Middle frontal gyrus (tissue), 1 donor: ENCODE data around the gene ZFYVE28.

ENCODE experiments used
- DNase-seq: peaks from one replicate; pipeline ENCODE4 v3.0.0-alpha.2; 2015; ENCODE audit warnings: low spot score; ENCODE audit errors: extremely low spot score

ZFYVE28 gene

DNA sequence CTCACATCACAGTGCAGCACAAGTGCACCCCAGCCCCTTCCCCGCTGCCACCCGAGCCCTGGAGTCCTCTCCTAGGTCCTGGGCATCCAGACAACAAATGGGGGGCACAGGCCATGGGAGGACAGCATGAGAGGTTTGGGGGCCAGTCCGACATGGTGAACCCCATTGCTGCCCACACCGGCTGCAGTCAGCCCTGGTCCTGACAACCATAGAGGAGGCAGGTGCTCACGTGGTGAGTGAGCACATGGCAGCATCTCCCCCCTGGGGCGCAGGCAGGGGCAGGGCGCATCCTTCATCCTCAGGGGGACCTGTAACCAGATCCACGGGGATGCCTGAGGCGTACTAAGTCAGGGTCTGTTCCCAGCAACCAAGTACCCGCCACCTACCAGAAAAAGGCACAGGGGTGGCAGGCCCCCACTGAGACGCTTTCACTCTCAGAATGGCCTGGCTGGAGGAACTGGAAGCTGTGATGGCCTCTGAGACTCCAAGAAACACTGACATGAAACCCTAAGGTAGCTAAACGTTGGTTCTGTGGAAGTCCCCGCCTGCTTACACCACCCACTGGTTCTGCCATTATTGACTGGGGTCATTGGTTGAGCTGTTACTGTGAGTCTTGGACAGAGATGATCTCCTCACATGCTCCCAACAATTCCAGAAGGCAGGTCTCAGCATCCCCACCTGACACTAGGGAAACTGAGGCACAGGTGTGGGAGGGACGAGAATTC is 6.5 kb downstream of the ZFYVE28 start:
- DNase-seq, result no peak

DNA sequence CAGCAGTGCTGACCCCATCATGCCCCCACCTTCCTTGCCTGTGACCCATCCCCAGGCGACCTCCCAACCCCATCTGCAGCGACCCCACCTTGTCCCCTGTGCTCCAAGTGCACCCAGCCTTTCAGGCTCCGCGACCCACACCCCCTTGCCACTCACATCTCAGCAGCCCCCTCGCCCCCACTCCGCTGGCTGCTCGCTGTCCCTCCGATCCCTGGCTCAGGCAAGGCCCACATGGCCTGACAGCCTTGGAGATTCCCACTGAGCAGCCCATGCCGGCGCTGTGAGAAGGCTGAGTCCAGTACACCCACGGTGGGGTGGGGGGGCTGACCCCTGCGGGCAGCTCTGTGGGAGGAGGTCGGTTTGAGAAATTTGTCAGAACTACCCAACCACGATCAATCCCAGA is 9.1 kb downstream of the ZFYVE28 start:
- DNase-seq, result no peak

DNA sequence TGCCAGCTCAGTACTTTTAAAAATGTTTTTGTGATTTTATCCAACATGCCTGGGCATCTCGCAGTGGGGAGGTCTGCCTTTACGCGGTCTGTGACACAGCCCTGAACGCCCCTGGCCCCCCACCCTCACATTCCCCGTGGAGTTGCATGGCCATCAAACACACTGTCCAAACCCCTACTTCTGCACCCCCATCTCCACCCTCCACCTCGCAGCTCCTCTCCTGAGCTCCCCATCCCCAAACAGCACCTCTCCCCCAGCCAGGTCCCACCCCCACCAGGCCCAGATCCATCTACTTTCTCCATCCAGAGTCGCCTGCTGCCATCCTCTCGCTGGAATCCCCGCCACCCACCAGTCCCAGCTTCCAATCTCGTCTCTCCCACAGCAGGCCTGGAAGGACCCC is 9.5 kb downstream of the ZFYVE28 start:
- DNase-seq, result no peak

DNA sequence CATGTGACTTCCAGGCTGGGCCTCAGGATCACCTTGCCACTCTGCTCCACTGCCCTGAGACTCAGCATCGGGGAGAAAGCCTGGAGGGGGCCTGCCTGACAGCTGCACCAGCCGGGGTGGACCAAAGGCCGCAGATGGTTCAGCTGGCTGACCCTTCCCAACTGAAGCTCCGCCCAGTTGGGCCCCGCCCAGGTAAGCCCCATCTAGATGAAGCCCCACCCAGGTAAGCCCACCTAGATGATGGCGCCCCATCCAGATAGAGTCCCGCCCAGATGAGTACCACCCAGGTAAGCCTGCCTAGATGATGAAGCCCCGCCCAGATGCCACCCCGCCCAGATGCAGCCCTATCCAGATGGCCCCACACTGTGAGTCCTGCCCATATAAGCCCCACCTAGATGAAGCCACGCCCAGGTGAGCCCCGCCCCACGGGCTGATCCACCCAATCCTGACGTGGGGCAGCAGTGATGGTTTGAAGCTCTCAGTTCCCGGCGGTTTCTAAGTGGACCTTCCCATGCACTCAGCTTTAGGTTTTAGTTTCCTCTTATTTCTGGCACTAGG is 10.0 kb downstream of the ZFYVE28 start:
- no peak for DNase-seq

DNA sequence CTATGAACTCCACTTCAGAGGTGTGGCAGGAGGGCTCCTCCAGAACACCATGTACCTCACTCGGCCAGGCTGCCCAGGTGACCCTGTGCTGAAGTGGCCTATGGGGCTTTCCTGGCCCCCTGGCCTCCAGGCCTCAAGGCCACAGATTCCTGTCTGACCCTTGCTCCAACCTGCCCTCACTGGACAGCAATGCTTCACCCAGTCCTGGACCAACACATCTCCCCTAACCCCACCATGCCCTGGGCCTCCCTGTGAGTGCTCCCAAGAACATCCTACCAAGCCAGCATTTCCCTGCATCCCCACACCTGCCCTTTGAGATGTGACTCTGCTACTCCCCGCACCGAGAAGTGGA is 10.5 kb downstream of the ZFYVE28 start:
- no peak for DNase-seq

DNA sequence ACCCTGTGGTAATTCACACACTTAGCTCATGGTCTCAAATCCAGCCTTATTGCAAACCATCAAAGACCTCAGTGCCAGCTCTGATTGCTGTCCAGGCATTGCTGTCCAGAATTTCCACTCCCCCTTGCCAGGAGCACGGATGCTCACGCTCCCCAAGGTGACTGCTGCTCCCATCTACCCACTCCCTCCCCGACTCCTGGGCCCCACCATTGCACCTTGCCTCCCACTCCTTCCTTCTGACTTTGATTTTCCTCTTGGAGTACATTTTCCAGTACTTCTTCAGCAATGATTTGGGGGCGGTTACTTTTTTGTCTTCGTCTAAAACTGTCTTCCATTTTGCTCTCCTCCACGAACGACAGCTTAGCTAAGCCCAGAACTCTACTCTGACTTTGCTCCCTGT is 11.5 kb downstream of the ZFYVE28 start:
- DNase-seq, result no peak

DNA sequence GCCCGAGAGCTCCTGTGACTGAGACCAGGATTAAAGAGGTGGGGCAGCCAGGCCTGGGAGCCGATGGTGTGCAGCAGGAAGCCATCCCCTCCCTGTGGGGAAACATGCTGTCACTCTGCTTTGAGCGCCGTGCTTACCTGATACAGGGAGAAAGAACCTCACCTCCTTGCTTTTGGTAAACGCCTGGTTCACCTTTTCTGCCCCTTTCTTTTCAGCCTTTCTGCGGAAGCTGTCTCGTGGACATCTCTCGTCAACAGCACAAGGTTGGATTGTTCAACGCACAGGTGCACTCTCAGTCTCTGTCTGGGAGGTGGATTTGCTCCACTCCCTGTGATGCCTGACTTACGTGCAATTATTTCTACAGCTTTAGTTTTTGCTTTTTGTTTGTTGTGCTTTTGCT is 12.0 kb downstream of the ZFYVE28 start:
- DNase-seq, result no peak

DNA sequence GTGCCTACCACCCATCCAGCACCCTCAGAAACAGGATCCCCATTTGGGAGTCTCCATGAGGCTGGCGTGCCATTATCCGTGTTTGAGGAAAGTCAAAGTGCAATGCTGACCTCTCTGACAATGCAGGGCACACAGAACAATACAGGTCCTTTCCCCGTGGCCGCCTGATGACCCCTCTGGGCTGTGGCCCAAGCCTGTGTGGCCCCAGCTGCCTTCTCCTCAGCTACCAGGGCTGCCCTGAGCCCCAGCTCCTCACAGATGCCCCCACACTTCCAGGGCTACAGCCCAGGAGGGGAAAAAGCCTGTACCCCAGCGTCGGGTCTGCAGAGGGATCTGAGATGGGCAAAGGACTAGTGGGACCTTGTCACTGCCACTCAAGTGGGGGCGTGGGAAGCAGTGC is 15.5 kb downstream of the ZFYVE28 start:
- no peak for DNase-seq

DNA sequence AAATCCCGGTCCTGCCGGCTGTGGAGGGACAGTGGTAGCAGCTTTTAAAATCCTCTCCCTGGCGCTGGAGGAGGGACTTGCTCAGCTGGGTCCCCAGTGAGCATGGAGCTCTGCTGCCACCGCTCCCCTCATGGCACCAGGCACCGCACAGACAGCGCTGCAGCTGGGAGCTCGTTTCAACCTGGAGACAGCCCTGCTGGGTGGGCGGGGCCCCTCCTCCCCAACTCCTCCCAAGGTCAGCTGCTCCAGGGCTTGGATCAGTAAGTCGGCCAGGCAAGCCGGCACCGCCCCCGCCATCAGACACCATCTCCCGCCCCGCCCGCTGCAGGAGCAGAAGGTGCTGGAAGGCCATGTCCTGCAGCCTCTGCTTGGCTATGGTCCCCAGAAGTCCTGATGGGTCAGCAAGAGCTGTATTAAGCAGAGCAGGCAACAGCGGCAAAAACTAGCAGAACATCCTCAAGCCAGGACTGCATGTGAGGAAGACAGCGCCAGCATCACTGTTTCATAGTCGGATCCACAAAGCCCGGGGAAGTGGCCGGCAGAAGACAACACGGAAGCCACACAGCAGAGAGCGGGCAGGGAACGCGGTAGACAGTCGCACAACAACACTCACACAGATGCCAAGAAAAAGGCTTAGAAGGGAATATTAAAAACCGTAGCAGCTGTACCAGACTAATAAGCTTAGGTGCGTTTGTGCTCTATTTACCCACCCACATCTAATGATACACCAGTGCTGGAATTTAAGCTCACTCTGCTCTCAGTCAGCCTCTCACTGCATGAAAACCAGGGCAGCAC is 16.2 kb downstream of the ZFYVE28 start:
- DNase-seq, result no peak

DNA sequence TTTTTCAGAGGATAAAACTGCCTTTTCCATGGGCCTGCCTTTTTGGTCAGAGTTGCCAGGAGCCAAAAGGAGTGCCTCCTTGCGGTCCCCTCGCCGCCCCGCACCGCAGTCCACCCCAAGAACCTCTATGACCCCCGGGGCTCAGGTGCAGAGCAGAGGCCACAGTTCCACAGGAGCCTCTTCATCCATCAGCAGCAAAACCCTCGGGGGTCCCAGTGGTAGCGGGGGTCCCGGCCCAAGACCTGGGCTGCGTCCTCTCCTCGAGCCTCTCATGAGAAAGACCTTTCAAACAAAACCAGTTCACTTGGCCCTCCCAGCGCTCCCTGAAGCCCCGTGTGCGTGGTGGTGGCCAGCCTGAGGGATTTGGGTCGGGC is 16.8 kb downstream of the ZFYVE28 start:
- no peak for DNase-seq

DNA sequence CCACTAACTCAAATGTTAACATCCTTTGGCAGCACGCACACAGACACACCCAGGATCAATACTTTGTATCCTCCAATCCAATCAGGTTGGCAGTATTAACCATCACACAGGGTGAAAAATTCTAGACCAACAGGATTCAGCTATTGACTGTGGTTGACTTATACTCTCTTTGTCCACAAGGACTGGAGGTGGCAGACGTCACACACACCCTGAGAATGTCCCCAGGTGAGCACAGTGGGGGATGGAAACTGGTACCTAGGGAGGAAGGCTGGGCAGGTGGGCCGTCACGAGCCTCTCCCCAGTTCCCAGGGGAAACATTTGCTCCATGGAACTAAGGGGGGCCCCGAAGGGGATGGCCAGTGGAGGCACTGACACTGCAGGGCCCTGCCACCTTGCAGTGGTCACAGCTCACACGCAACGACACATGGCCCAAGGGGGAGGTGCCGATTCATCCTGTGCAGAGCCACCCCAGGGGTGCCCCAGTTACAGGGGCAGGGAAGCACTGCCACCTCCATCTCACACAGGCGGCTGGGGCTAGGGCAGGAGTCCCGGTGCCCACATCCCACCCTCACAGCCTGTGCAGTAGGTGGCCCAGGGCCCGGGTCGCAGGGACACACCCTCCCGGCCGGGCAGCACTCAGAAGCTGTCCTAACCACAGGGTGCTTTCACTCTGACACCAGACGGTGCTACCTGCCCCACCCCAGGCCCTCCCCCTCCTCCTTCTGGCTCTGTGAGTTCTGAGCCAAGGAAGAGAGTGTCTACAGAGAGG is 17.4 kb downstream of the ZFYVE28 start:
- no peak for DNase-seq

DNA sequence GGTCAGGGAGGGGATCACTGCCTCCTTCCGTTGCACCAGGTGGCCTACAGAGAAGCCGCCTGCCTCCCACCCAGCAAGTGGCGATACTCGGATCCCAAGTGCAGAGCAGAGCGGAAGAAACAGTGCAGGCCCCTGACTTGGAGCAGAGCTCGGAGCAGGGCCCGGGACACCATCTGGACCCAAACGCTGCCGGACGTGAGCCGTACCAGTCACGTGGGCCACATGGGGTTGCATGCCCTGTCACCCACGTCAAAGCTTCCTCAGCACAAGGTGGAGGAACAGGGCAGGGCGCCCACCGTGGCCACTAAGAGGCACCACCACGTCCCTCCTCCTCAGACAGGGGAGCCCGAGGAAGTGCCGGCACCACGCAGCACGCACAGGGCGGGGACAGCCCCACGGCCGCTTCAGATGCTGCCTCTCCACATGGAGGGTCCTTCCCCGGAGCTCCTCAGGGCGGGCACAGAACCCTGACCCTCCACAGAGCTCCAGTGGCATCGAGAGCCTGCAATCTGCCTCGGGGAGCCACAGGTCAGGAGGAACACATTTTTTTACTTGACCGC is 18.7 kb downstream of the ZFYVE28 start:
- no peak for DNase-seq

DNA sequence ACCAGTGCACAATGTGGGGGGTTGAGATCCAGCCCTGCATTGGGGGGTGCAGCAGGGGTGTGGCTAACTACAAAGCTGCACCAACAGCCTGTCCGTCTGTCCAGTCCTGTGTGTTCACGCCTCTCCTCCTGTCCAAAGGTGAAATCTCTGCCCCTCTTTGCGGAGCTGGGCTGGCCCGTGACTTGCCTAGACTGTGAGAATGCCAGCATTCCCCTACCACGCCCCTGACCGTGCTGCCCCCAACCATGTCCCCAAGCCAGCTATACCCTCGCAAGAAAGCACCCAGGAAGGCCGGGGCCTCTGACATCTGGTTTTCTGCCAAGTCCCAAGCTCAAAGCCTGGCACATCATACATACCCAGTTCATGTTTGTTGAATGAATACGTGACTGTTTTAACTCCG is 19.2 kb downstream of the ZFYVE28 start:
- no peak for DNase-seq

DNA sequence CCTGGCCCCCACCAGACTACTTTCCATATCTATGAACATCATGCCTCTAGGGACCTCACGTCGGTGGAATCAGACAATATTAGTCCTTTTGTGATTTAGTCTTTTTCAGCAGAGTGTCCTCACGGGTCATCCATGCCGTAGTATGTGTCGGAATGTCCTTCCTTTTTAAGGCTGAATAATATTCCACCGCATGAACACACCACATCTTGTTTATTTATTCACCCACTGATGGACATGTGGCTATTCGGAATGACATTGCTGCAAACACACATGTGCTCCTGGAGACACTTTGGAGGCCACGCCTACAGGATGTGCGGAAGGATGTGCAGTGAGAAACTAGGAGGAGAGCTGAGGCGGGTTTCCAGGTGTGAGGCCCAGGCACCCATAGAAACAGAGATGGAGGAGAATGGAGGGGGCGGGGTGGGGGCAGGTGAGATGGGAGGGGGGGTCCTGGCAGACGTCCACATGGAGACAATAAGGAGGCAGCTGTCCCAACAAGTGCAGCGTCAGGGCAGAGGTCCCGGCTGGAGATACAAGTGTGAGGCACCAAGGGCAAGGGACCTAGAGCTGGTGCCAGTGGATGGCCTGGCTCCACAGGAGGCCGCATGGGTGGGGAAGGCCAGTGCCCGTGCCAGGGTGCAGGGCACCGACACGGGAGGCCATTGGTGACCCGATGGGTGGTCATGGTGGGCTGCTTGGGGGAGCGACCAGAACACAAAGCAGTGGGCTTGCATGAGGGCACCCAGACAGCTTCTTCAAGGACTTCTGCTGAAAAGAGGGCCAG is 20.7 kb downstream of the ZFYVE28 start:
- DNase-seq, result no peak

DNA sequence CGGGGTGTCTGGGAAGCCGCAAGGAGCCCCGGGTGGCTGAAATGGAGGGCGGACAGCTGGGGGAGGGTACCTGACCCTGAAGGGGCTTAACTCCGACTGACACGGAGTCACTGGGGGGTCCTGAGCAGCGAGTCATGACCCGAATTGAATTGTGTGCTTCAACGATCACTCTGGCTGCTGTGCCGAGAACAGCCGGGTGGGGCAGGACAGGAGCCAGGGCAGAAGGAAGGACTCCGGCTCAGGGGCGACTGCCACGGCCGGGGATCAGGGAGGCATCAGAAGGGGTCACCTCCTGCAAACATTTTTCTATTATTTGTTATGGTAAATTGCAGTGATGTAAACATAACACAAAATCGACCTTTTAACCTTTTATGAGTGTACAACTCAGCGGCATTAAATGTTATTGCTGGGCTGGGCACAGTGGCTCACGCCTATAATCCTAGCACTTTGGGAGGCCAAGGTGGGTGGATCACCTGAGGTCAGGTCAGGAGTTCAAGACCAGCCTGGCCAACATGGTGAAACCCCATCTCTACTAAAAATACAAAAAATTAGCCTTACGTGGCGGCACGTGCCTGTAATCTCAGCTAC is 21.6 kb downstream of the ZFYVE28 start:
- no peak for DNase-seq

DNA sequence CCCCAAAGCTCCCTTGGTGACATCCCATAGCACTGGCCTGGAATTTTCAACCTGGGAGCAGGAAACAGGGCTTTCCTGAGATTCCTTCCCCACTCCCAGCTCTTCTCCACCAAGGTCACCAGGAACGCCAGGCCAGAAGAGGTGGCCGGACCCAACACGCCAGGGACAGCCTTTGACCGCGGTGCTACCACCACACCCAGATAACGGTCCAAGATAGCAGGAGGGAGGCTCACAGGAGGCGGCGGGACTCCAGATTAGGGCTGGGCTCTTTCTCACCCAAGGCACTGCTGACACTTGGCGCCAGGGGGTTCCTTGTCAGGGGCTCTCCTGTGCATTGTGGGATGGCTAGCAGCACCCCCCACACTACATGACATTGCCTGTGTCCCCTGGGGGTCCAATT is 22.9 kb downstream of the ZFYVE28 start:
- DNase-seq, result no peak

DNA sequence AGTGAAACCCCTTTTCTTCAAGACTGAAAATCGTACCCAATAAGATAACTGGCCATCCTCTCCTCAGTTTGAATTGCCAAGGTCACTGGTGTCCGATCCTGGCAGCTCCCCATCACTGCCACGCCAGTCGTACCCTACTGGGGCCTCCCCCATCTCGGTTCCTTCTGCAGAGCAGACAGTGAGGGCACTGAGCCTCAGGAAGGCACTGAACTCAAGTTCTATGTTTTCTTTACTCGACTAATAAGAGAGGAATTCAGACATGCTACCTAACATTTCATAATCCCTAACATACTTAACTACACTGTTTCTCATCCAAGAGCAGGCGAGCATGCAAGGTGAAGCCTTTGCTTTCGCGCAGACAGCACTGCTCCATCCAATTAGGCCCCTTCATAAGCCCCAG is 23.4 kb downstream of the ZFYVE28 start:
- no peak for DNase-seq

DNA sequence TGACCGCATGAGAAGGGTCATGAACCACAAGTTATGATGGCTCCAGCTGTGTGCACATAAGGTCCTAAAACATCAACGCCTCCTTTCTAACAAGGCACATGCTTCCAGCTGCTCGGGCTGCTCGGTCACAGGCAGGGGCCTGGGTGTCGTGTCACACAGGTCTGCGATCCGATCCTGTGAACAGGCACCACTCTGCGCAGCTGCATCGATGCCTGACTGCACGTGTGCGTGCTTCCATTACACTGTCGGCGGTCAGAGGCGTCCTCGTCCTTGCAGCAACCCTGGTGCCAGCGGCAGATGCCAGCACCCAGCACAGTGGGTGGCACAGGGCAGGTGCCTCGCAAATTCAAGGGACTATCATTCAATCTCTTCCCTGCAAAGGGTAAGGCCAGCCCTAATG is 23.9 kb downstream of the ZFYVE28 start:
- DNase-seq, result no peak

DNA sequence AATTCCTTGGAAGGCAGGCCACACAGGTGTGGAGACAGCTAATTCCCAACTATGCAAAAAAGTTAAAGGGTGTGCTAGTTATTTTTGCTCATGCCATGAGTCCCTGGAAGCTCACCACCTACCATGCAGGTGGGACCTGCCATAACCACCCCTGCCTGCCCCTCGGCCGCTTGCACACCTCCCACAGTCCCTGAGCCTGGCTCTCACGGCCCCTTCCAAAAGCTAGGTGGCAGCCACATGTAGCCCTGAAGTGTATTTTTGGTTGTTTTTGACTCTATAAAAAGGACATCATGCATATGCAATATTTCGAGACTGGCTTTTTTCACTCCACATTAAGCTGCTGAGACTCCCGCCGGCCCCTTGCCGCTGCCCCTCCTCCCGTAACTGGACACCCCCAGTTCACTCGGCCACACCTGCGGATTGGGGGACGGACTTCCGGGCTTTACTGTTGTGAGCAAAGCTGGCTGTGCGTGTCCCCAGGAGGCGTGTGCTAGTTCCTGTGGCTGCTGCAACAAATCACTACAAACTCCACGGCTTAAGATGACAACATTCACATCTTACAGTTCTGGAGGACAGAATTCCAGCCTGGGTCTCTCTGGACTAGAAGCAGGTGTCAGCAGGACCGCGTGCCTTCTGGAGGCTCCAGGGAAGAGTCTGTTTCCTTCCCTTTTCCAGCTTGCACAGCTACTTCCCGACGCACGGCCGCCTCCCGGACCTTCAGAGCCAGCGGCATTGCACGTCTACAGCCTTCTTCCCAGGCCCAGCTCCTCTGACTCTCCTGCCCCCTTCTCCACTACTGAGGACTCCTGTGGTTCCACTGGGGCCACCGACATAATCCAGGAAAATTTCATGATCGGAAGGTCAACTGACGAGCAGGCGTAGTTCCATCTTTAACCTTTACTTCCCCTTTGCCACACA is 24.8 kb downstream of the ZFYVE28 start:
- no peak for DNase-seq
